ENCODE results near the gene CENPX.

The CENPX gene

GRCh38 chr17:82037092-82037888 is 14.6 kb upstream of the CENPX start, which contains the start of gene DCXR:
DCXR (minus strand) TSS chr17:82037697; CDS start chr17:82037682, 15 bp downstream.
- TF ChIP-seq, protein P1, sequence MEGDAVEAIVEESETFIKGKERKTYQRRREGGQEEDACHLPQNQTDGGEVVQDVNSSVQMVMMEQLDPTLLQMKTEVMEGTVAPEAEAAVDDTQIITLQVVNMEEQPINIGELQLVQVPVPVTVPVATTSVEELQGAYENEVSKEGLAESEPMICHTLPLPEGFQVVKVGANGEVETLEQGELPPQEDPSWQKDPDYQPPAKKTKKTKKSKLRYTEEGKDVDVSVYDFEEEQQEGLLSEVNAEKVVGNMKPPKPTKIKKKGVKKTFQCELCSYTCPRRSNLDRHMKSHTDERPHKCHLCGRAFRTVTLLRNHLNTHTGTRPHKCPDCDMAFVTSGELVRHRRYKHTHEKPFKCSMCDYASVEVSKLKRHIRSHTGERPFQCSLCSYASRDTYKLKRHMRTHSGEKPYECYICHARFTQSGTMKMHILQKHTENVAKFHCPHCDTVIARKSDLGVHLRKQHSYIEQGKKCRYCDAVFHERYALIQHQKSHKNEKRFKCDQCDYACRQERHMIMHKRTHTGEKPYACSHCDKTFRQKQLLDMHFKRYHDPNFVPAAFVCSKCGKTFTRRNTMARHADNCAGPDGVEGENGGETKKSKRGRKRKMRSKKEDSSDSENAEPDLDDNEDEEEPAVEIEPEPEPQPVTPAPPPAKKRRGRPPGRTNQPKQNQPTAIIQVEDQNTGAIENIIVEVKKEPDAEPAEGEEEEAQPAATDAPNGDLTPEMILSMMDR (conservative IDR thresholded peaks at IDR 0.05; ENCODE audit: low read depth) = peak; percentile 96
- peak; percentile 95 for DNase-seq (ENCODE audit: low spot score)
- peak within 1 kb of the TSS; percentile 89 for H3K27ac ChIP-seq
- ChIA-PET CTCF (interaction anchor here (0.6 to 1.3 kb wide), 8 partner anchors 8 to 286 kb away, joined by 3 to 6 read pairs (median 4); partner anchors contain the start of genes ASPSCR1 and NOTUM), POLR2A (ENCODE audit: low non-redundant PET) (interaction anchor here (0.6 to 1.0 kb wide), 3 partner anchors 13 to 107 kb away, joined by 4 read pairs; partner anchors contain the start of genes CENPX and LRRC45)

GRCh38 chr17:82036634-82037091 is 14.0 kb upstream of the CENPX start:
- peak overlapping the region; percentile 89 for H3K27ac ChIP-seq
- CTCF ChIA-PET = interaction anchor here (0.6 to 1.3 kb wide), 2 partner anchors 9 to 287 kb away, joined by 3 to 5 read pairs; no protein-coding TSS in a partner anchor
- TF ChIP-seq, protein P1 (conservative IDR thresholded peaks at IDR 0.05; ENCODE audit: low read depth) = no peak
- DNase-seq (ENCODE audit: low spot score) = no peak
- POLR2A ChIA-PET (ENCODE audit: low non-redundant PET) = no interaction called here

DNA sequence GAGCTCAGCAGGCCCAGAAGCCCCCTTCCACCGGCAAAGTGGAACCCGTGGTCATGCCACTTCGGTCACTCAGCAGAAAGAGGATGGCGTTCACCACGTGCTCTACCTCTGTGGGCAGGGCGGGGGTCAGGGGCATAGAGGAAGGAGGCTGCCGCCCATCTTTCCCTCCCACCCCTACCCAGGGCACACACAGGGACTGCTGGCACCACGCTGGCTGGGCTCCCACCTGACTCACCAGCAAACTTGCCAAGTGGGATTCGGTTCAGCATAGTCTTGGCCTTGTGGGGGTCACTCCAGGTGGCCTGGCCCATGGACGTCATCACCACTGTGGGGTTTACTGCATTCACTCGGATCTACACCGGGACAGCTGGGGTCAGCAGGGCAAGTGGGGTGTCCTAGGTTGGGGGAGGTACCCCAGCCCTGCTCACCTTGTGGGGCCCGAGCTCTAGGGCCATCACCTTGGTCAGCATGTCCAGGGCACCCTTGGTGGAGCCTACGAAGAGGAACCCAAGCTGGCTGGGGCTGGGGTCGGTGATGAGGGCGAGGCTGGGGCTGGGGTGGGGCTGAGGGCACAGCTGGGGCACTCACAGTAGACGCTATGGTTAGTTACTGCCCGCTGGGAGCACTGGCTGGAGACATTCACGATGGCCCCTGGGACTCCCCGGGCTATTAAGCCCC is 13.4 kb upstream of the CENPX start:
- no peak for DNase-seq (ENCODE audit: low spot score)
- ChIA-PET POLR2A (ENCODE audit: low non-redundant PET) (no interaction called here), CTCF (interaction anchor here (0.6 to 1.3 kb wide), 2 partner anchors 9 to 288 kb away, joined by 3 to 5 read pairs; no protein-coding TSS in a partner anchor)
- TF ChIP-seq, protein P1 (conservative IDR thresholded peaks at IDR 0.05; ENCODE audit: low read depth) = no peak
- peak overlapping the region; percentile 89 for H3K27ac ChIP-seq

GRCh38 chr17:82035488-82035887 is 12.8 kb upstream of the CENPX start:
- POLR2A ChIA-PET (ENCODE audit: low non-redundant PET) = no interaction called here
- TF ChIP-seq, protein P1 (conservative IDR thresholded peaks at IDR 0.05; ENCODE audit: low read depth) = no peak
- CTCF ChIA-PET = no interaction called here
- peak overlapping the region; percentile 89 for H3K27ac ChIP-seq
- no peak for DNase-seq (ENCODE audit: low spot score)

DNA sequence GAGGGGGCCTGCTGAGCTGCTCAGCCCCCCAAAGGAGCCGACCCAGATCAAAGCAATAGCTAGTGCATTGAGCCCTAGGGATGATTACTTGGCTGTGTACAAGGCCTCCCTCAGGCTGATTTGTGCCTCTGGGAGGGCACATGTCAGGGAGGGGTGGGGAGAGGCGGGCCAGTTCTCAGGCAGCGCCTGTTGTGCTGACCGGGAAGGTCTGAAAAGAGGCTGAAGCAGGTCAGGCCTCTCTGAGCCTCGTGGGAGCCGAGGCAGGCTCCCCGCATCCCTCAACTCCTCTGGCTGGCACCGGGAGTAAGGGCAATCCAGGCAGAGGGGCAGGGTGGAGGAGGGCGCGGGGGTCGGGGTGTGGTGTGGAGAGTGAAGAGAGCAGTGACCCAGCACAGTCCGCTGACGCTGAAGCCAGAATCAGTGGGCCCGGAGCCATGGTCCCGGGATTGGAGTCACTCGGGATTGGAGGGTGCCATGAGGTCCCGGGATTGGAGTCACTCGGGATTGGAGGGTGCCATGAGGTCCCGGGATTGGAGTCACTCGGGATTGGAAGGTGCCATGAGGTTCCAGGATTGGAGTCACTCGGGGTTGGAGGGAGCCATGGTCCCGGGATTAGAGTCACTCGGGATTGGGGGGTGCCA is 11.8 kb upstream of the CENPX start:
- ChIA-PET POLR2A (ENCODE audit: low non-redundant PET) (interaction anchor here (0.9 kb wide), 1 partner anchor 16 kb away, joined by 3 read pairs; no protein-coding TSS in a partner anchor), CTCF (no interaction called here)
- DNase-seq (ENCODE audit: low spot score) = no peak
- peak overlapping the region; percentile 82 for H3K27ac ChIP-seq
- TF ChIP-seq, protein P1 (conservative IDR thresholded peaks at IDR 0.05; ENCODE audit: low read depth) = no peak

Measured in RWPE1 (cell line).